ENCODE data around the gene PLXNA4.

- TF ChIP-seq CTCF (optimal IDR thresholded peaks at IDR 0.05 in 1 of 3, IDR thresholded peaks at IDR 0.05 in 1 of 3, conservative IDR thresholded peaks at IDR 0.05 in 1 of 3; ENCODE audit: extremely low read depth in 1 of 3, insufficient read depth in 2 of 3, low read length in 3 of 3) (no peak), EZH2 (IDR thresholded peaks at IDR 0.05; ENCODE audit: low read length) (no peak)
Observed at GRCh38 chr7:132531562-132531961, 44.7 kb downstream of the PLXNA4 start.

All from keratinocyte (primary cell).